DND-41 (cell line): Measurements from ENCODE around the gene SPI1.

Experiments
- CTCF ChIP-seq: IDR thresholded peaks from 2 replicates; pipeline ENCODE4 v1.5.1; 2012; ENCODE audit warnings: borderline replicate concordance, low read length, moderate library complexity, mild to moderate bottlenecking; ENCODE audit not compliant: poor library complexity, severe bottlenecking; ENCODE audit errors: extremely low read depth
- EZH2 ChIP-seq: IDR thresholded peaks from 3 replicates; pipeline ENCODE4 v1.6.1; 2012; ENCODE audit warnings: borderline replicate concordance, low read depth, mild to moderate bottlenecking, moderate library complexity, low read length, inconsistent platforms; ENCODE audit not compliant: severe bottlenecking

DNA sequence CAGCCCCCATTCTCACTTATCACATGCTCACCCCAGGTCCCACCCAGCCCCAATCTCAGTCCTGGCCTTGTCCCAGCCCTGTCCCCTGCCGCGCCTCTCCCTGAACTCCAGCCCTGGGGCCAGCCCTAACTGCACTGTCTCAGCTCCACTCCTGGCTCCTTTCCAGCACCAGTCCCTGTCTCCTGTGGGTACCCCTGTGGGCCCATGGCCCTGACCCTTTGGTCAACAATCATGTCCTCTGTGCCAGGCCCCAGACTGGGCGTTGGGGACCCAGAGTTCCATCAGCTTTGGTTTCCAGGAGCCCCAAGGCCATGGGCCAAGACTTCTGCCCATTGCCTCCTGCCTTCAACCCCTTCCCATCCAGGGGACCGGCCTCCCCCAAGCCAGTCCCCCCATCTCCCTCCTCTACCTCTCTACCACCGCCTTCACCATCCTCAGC is 757 bp downstream of the SPI1 start:
- TF ChIP-seq CTCF (no peak), EZH2 (no peak)
